Measurements from ENCODE around the gene KIAA0586.

GRCh38 chr14:58557242-58557641, 129.7 kb downstream of the KIAA0586 start:
- TF ChIP-seq YY1 (IDR thresholded peaks at IDR 0.05; ENCODE audit: low read depth) (no peak), CTCF (IDR thresholded peaks at IDR 0.05) (no peak)
